T-helper 17 cell (primary cell): Measurements from ENCODE around the gene MICALL2. TPM values are rescaled to one million over a fixed set of nuclear protein-coding genes. Genes with fewer than 3 reads are reported as not detected.
A peak's percentile ranks its signal among the peaks of the same experiment; 100 is the strongest.

ENCODE experiments used
- ATAC-seq: fragments of 150-1000 bp; cut with Tn5 transposase; 2 replicates; pipeline ENCODE4 v1.10.0; 2021; ENCODE audit warnings: mild to moderate bottlenecking, moderate library complexity
- DNase-seq, 3 donors: peaks; one replicate each; pipeline versions ENCODE4 v3.0.0 to v3.0.0-alpha.2; 2020 to 2021
- H3K9me3 ChIP-seq: one replicate; pipeline ENCODE4 v1.7.0; 2013; ENCODE audit warnings: low read length, mild to moderate bottlenecking; ENCODE audit not compliant: control insufficient read depth, poor library complexity, severe bottlenecking
- H3K27ac Mint-ChIP-seq: one replicate; pipeline ENCODE4 v1.8.0; 2022; ENCODE audit warnings: mild to moderate bottlenecking, moderate library complexity, mixed read lengths
- H3K27me3 Mint-ChIP-seq: one replicate; pipeline ENCODE4 v1.8.0; 2022; ENCODE audit warnings: mixed read lengths
- H3K36me3 Mint-ChIP-seq: one replicate; pipeline ENCODE4 v1.8.0; 2022; ENCODE audit warnings: low read depth, mixed read lengths
- H3K4me1 Mint-ChIP-seq: one replicate; pipeline ENCODE4 v1.8.0; 2022; ENCODE audit warnings: mild to moderate bottlenecking, mixed read lengths
- H3K4me3 Mint-ChIP-seq: one replicate; pipeline ENCODE4 v1.8.0; 2022; ENCODE audit warnings: mild to moderate bottlenecking, moderate library complexity, mixed read lengths
- total RNA-seq, 4 donors: library from RNA in 2 of 4; stranded (reverse) in 2 of 4; gene quantifications; one replicate each; pipeline ENCODE4 v1.2.3 and lab custom pipeline; 2022 to 2026

MICALL2 gene
- total RNA-seq, 2 donors from 2014 or later: 3.2 to 3.4 TPM

DNA sequence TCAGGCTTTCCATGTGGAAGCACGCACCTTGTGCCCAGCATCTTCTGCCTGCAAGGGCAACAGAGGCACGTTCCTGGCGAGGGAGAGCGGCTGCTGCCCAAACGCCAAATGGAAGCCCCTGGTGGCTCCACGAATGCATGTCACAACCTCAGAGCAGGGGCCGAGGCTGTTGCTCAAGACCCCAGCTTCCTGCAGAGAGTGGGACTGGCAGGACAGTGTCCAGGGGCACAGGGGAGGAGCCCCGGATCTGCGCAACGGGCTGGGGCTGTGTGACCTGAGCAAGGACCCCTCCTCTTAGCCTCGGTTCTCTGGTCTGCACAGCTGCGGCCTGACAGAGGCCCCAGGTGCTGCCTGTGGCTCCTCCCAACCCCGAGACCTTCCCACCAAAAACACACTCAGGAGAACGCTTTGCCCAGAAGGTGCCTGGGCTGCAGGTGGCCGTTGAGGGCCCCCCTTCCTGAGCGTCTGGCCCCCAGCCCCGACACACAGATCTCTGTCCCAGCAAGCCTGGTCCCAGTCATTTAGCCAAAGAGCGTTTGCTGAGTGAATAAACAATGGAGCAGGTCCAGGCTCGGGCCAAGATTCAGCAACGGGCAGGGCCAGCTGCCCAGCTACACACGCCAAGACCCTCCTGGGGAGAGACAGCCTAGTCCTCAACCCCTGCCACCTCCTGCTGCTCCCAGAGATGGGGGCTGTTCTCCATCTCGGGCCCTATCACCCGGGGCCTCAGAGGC is 1.2 kb downstream of the MICALL2 start:
- Mint-ChIP-seq H3K27me3 (no peaks in the 10 kb centered on the region), H3K4me1 (peaks cover 17% of the 10 kb centered on the region), H3K4me3 (peak overlapping the region; percentile 28), H3K27ac (no peak overlapping the region), H3K36me3 (no peaks in the 10 kb centered on the region)
- H3K9me3 ChIP-seq: no peaks in the 10 kb centered on the region
- ATAC-seq (no peak), DNase-seq (no peak)

DNA sequence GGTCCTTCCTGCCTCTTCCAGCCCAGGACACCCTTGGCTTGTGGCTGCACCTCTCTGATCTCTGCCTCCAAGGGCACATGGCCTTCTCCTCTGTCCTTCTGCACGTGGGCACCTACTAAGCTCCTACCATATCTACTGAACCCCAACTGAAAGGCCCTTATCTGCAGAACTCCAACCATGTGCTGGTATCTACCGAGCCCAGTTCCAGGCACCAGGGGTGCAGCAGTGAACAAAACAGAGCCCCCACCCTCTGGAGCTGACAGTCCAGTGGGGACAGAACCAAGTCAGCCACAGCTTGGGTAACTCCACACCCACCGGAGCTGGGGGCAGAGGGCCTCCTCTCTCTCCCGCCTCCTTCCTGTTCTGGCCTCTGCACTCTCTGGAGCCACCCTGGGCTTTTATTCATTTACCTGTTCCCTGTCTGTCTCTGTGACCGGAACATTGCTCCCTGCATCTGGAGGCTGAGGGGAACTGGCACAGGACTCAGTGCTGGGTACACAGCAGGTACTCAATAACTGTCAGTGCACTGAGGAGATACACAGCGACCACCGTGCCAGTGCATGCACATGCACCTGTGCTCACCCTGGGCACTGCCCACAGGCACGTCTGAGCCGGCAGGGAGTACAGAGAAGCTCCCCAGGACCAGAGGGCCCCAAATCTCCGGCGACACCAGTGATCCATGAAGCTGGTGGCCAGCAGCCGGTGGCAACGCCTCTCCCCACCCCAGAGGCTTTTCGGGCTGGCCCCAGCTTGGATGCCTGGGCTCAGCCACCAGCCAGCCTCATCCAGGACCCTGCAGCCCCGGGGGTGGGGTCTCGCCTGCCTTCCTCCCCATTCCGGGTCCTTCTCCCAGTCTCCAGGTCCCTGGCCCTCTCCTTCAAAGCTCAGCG is 2.0 kb downstream of the MICALL2 start:
- DNase-seq (no peak), ATAC-seq (no peak)
- no peaks in the 10 kb centered on the region for H3K36me3 Mint-ChIP-seq
- H3K9me3 ChIP-seq: no peaks in the 10 kb centered on the region
- no peaks in the 10 kb centered on the region for H3K27me3 Mint-ChIP-seq
- H3K4me1 Mint-ChIP-seq: peaks cover 13% of the 10 kb centered on the region
- no peak overlapping the region for H3K27ac Mint-ChIP-seq
- H3K4me3 Mint-ChIP-seq: no peak overlapping the region

DNA sequence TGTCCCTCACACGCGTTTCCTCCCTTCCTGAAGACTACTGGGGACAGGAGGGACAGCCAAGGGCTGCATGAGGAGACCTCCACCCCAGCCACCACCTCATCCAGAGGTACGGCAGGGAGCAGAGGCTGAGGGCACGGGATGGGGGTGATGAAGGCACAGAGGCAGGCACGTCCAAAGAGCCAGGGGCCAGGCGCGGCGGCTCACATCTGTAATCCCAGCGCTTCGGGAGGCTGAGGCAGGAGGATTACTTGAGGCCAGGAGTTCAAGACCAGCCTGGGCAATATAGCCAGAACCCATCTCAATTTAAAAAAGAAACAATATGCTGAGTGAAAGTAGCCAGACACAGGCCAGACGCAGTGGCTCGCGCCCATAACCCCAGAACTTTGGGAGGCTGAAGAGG is 3.3 kb downstream of the MICALL2 start:
- Mint-ChIP-seq H3K36me3 (no peaks in the 10 kb centered on the region), H3K27me3 (no peaks in the 10 kb centered on the region)

DNA sequence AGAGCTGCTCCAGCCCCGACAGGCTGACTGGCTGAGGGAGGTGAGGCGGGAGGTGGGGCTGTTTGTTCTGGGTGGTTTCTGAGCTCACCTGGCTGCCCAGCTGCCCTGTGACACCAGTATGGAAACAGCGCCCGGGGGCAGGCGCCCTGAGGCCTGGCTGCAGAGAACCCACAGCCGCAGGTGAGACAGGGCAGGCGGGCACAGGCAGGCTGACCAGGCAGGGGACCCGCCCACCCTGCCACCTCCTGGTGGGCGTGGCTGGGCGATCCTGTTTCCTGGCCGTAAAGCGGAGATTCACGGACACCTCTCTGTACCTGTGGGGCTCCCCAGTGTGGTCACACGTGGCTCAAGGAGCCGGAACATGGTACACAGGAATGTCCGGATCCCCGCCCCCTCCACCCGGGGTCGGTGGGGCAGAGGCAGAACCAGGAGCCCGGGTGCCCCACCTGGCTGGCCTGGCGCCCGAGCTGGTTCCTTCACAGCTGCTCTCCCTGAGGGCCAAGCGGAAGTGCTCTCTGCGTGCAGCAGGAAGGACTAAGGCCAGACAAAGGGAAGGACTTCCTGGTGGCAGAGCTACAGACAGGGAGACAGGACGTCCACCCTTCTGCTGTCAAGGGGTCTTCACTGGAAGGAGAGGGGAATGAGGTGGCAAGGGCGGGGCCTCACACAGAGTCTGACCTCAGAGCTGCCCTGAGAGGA is 3.9 kb downstream of the MICALL2 start:
- H3K36me3 Mint-ChIP-seq: no peaks in the 10 kb centered on the region
- no peaks in the 10 kb centered on the region for H3K9me3 ChIP-seq
- no peak overlapping the region for H3K27ac Mint-ChIP-seq
- H3K27me3 Mint-ChIP-seq: no peaks in the 10 kb centered on the region
- peaks cover 3% of the 10 kb centered on the region for H3K4me1 Mint-ChIP-seq
- H3K4me3 Mint-ChIP-seq: no peak overlapping the region
- DNase-seq: no peak
- ATAC-seq: no peak

More for the DNA sequence above, 3.3 kb downstream of the MICALL2 start:
- ATAC-seq (no peak), DNase-seq (no peak)
- Mint-ChIP-seq H3K27ac (no peak overlapping the region), H3K4me1 (peaks cover 7% of the 10 kb centered on the region), H3K4me3 (peak overlapping the region; percentile 70)
- no peaks in the 10 kb centered on the region for H3K9me3 ChIP-seq

DNA sequence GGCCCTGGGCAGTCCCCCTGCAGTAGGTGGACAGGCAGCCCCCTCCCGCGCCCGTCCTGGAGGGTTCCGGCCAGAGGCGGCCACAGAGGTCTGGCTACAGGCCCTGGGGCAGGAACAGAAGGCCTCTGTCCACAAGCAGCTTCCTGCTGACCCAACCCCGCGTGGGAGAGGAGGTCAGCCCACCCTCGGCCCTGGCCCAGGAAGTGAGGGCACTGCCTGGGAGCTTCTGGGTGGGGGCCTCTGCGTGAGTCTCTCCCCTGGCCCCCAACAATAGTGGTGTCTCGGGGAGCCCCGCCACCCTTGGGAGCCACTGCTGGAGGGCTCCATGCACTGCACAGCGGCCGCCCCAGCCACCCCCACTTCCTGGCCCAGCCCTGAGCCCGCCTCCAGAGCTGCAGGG is 4.7 kb downstream of the MICALL2 start:
- ATAC-seq: no peak
- H3K9me3 ChIP-seq: no peaks in the 10 kb centered on the region
- Mint-ChIP-seq H3K4me3 (no peak overlapping the region), H3K27ac (no peak overlapping the region), H3K27me3 (no peaks in the 10 kb centered on the region), H3K36me3 (no peaks in the 10 kb centered on the region), H3K4me1 (peaks cover 3% of the 10 kb centered on the region)
- DNase-seq: no peak

DNA sequence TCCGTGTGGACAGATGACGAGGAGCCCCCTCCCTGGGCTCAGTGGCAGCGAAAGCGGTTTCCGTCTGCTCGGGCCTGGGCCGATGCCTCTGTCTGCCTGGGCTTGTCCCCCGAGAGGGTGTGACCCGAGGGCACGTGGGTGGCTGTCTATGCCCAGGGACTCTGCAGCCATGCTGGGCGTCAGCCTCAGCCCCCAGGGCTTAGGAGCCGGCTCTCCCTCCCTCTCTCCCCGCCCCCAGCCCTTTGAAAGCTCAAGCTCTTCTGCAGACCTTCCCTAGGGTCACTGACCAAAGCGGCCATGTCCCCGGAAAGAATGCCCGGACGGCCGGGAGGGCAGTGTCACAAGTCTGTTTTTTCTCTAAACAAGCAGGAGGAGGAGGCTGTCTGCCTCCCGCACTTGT is 7.1 kb downstream of the MICALL2 start:
- DNase-seq (no peak), ATAC-seq (no peak)
- Mint-ChIP-seq H3K4me3 (no peak overlapping the region), H3K4me1 (no peaks in the 10 kb centered on the region), H3K27me3 (no peaks in the 10 kb centered on the region), H3K36me3 (no peaks in the 10 kb centered on the region), H3K27ac (no peak overlapping the region)
- no peaks in the 10 kb centered on the region for H3K9me3 ChIP-seq

DNA sequence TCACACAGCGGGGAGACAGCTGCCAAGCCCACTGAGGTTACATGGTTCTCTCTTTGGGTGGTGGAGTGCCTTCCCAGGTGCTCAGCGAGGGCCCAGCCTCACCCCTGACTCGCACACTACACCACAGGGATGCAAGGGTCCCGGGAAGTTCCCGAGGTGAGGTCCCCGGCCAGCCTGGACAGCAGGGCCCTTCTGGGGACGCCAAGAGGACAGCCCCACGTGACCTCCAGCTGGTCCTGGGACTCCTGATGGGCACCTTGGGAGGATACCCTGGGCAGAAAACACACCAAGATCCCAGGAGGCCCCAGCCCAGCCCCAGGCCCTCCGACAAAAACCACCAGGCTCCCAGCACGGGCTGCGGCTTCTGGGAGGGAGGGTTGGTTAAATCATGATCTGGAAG is 8.3 kb downstream of the MICALL2 start:
- H3K27me3 Mint-ChIP-seq: no peaks in the 10 kb centered on the region
- DNase-seq: no peak
- H3K4me1 Mint-ChIP-seq: no peaks in the 10 kb centered on the region
- no peak overlapping the region for H3K27ac Mint-ChIP-seq
- no peaks in the 10 kb centered on the region for H3K9me3 ChIP-seq
- no peak for ATAC-seq
- no peaks in the 10 kb centered on the region for H3K36me3 Mint-ChIP-seq
- H3K4me3 Mint-ChIP-seq: no peak overlapping the region

DNA sequence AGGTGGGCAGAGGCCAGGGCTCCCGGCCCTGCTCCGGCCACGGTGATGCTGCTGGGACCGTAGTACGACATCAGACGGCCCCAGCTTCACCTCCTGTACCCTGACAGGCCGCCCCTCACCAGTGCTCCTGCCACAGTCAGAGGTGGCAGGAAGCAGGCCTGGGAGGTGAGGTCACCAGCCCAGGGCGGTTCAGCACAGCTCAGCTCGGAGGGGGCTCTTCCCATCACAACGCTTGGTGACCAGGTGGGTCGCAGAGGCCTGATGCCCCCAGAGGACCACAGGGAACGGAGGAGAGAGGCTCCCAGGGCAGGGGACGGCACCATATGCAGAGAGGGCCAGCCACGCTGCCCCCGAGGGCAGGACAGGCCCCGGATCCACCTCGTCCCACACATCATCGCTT is 8.8 kb downstream of the MICALL2 start:
- Mint-ChIP-seq H3K27me3 (no peaks in the 10 kb centered on the region), H3K4me3 (no peak overlapping the region), H3K27ac (no peak overlapping the region), H3K36me3 (no peaks in the 10 kb centered on the region), H3K4me1 (no peaks in the 10 kb centered on the region)
- ATAC-seq: no peak
- no peak for DNase-seq
- no peaks in the 10 kb centered on the region for H3K9me3 ChIP-seq

DNA sequence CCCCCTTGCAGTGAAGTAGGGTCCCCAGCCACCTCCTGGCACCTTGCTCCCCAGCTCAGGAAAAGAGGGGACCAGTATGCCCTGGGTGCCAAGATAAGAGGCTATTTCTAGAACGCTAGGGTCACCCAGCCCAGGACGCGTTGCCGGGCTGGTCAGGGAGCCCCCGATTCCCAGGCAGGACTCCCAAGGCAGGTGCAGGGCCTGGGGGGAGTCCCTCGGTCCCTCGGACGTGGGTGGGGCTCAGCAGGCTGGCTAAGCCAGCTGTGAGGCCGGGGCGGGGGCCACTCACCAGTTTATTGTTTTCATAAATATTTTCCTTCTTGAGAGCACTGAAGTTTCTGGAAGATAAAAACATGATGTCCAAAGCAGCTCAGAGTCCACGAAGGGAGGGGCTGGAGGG is 9.3 kb downstream of the MICALL2 start:
- H3K4me1 Mint-ChIP-seq: no peaks in the 10 kb centered on the region
- no peak overlapping the region for H3K4me3 Mint-ChIP-seq
- ATAC-seq: no peak
- no peak overlapping the region for H3K27ac Mint-ChIP-seq
- DNase-seq: no peak
- no peaks in the 10 kb centered on the region for H3K27me3 Mint-ChIP-seq
- H3K36me3 Mint-ChIP-seq: no peaks in the 10 kb centered on the region
- H3K9me3 ChIP-seq: no peaks in the 10 kb centered on the region

DNA sequence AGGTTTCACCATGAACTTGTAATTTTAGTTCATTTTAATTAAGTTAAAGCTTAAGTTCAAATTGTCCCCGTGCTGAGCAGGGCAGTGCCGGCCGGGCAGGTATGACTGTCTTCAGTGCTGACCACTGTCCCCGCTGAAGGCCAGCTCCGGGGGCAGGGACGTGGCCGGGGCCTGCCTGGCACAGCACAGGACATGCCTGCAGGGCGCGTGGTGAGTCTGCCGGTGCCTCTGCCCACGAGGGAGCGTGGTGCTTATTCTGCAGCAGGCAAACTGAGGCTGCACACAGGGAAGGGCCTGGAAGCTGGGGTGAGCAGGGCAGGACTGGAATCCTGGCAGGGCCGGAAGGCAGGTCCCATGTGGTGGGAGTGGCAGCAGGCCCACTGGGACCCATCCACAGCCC is 9.8 kb downstream of the MICALL2 start:
- Mint-ChIP-seq H3K4me1 (no peaks in the 10 kb centered on the region), H3K36me3 (no peaks in the 10 kb centered on the region), H3K27me3 (no peaks in the 10 kb centered on the region), H3K27ac (no peak overlapping the region), H3K4me3 (no peak overlapping the region)
- H3K9me3 ChIP-seq: no peaks in the 10 kb centered on the region
- DNase-seq: no peak
- no peak for ATAC-seq

DNA sequence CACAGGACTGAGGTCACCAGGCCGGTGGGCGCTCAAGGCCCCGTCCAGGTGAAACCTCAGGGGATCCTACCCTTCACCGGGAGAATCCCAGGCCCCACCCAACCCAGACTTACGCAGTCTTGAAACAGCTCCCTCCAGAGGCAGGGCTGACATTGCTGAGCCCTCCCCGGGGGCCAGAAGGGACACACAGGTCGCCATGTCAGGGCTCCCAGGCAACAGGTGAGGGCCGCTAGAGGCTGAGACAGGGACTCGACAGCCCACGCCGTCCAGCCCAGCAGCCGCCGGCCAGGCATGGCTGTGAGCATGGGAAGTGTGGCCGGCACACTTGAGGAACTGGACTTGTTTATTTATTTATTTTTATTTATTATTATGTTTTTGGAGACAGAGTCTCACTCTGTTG is 10.3 kb downstream of the MICALL2 start:
- Mint-ChIP-seq H3K27me3 (no peaks in the 10 kb centered on the region), H3K4me1 (no peaks in the 10 kb centered on the region), H3K4me3 (no peak overlapping the region), H3K27ac (no peak overlapping the region), H3K36me3 (no peaks in the 10 kb centered on the region)
- H3K9me3 ChIP-seq: no peaks in the 10 kb centered on the region
- ATAC-seq (no peak), DNase-seq (no peak)

DNA sequence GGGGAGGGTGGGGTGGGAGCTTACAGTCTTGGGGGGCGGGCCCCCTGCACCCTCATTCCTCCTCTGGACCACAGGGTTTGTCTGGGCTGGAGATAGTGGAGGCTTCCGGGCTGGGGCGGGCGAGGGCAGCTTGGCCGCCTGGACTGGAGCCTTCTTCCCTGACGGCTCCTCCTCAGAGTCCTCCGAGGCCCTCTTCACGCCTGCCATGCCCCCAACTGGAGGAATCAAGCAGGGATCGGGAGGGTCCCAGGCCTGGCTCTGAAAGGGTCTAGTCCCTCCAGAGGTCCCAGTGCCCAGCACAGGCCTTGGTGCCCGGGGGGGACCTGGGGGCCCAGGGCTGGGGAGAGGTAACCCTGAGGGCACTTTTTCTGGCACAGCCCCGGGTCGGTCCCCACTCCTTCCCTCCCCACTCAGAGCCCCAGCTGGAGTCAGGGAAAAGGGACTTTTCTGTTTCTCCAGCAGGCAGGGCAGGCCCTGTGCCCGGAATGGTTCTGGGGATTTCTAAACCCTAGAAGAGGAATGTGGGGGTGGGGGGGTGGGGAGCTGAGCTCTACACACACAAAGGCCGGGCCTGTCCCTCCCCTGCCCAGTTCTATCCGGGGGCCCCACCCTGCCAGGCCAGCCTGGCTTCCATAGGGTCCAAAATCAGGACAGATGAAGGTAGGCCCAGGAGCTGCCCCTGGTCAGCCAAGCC is 11.6 kb downstream of the MICALL2 start:
- Mint-ChIP-seq H3K36me3 (no peaks in the 10 kb centered on the region), H3K27ac (no peak overlapping the region), H3K4me1 (no peaks in the 10 kb centered on the region), H3K4me3 (no peak overlapping the region), H3K27me3 (no peaks in the 10 kb centered on the region)
- no peaks in the 10 kb centered on the region for H3K9me3 ChIP-seq
- DNase-seq: no peak
- no peak for ATAC-seq

DNA sequence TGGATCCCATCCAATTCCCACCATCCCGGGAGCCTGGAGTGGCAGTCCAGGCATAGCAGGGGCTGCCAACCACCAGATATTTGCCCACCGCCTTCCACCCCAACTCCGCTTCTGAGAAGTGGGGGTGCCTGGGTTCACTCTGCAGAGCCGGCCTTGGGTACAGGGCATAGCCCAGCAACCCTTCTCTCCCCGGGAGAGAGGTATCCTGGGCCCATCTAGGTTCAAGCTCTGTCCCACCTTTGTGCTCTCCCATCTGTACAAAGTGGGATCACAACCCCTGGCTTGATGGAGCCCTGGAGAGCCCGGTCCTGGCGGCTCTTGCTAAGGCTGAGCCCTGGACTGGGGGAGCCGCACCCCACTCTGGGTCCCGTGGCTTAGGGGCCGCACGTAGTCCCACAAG is 12.2 kb downstream of the MICALL2 start:
- no peak overlapping the region for H3K4me3 Mint-ChIP-seq

More for the DNA sequence above, 12.2 kb downstream of the MICALL2 start:
- Mint-ChIP-seq H3K4me1 (no peaks in the 10 kb centered on the region), H3K27ac (no peak overlapping the region), H3K27me3 (no peaks in the 10 kb centered on the region), H3K36me3 (no peaks in the 10 kb centered on the region)
- ATAC-seq (no peak), DNase-seq (no peak)
- H3K9me3 ChIP-seq: no peaks in the 10 kb centered on the region
